Measurements from ENCODE around the gene CEP128.

CEP128 gene

DNA sequence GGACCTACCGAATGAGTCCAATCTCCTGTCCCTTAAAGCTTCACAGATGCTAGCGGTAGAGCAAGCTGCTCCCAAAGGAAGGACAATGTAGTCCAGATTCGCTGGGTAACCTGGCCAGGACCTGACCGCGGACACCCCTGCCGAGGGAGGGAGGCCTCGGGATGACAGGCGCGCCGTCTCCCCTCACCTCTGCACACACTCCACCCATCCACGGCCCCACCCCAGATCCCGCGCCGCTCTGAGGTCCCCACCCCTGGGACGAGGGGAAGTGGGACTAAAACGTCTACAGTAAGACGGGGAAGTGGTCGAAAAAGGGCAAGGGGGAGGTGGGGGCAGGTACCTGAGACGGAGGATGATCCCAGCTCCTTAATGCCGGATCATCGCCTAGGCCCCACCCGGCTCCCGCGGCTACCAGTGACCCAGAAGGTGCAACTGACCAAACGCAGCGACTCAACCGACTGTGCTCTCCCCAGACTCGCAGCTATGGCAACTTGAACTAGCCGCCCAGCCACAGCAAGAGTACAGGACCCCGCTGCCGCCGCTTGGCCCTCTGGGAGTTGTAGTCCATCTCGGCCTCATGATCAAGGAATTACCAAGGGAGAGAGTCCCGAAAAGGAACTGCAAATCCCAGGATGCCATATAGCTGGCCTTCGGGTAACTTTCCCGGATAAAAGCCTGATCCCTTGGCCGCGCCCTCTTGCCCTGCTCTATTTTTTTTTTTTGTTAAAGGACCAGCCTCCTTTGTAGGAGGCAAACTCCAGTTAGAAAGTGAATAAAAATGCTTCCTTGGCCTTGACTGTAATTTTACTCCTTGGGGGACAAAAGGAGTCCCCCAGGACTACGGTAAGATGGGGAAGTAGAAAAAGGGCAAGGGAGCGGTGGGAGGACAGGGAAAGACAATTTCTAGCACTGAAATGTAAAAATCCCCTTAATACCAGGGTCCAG lies at the start of gene CEP128:
CEP128 (minus strand) TSS at position 498 of the 945 bp plus-strand sequence.
- peak; percentile 87 for DNase-seq (ENCODE audit: low spot score)

DNA sequence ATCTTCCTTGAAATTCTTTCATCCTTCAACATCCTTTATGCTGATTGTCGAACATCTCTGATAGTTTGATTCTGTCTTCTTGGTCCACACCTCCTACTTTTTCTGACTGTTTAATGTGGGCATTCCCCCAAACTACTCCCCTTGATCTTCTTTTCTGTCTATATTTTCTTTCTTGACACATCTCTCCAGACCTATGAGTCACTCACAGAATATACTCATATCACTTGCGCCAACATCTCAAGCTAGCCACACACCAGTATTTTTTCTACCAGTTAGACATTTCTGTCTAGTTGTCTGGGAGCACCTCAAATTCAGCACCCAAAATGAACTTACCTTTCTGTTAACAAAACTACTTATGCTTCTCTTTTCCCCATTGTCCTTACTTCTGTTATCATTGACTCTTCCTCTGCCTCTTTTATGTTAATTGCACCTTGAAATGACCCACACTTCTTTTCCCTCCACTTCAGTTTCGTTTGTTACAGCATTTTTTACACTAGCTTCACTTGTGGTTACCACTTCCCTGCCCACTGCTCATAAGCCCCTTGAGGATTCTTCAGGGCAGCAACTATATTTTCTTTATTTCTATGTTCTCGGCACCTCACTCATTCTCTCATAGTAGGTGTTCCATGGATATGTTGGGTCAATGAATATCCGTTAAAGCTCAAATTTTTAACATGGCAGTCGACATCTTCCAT lies 47.3 kb upstream of the CEP128 start:
- DNase-seq (ENCODE audit: low spot score) = no peak

DNA sequence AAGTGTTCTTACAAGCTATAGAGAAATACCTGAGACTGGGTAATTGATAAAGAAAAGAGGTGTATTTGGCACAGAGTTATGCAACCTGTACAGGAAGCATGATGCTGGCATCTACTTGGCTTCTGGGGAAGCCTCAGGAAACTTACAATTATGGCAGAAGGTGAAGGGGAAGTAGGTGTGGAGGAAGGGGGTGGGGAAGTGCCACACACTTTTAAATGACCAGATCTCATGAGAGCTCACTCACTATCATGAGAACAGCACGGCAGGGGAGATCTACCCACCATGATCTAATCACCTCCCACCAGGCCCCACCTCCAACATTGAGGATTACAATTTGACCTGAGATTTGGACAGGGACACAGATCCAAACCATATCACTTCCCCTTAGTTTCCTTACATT lies 46.7 kb upstream of the CEP128 start:
- DNase-seq (ENCODE audit: low spot score) = no peak

DNA sequence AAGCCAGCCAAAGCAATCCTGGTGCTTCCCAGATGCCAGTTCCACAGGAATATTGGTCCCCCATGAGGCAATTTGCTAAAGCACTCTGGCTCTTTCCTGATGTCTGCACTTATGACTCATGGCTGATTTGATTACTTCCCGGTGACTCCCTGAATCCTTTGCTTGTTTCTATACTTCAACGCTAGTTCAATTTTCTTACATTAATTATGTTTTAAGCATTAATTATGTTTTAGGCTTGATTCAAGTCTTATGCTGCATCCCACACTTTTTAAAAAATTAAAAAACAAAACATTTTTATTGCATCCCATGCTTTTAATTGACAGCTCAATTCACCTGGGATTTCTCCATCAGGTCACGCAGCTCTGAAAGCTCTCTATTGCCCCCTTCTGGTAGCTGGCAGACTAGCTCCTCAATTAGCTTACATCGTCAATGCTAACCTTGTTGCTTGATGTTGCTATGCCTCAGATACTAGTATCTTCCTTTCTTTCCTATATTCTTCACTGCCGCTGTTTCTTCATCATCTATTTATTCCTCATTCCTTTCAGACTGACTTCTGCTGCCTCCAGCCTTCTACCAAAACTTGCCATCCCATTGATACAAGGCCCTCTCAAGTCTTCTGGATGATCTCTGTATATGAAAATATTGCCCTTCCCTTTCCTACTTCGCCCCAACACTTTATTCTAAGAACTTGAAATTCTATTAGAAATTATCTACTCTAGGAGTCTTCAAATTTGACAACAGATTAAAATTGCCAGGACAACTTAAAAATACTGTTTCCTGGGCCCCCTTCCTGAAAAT lies 45.9 kb upstream of the CEP128 start:
- DNase-seq (ENCODE audit: low spot score) = peak; percentile 68

DNA sequence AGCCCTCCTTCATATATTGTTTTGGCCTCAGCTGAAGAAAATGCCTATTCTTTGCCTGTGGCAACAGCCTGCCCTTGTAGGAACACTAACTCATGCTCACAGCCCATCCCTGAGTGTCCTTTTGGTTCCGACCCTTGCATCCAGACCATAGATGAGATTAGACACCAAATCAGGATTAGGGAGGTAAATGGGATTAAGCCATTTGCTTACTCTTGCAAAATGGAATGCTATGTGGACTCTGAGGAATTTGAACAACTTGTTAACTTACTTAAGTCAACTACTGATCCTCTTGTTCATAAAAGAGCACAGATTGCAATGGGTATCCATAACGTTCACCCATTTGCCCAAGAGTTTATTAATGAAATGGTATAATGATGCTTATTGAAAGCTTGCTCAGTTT lies 41.2 kb upstream of the CEP128 start:
- no peak for DNase-seq (ENCODE audit: low spot score)

DNA sequence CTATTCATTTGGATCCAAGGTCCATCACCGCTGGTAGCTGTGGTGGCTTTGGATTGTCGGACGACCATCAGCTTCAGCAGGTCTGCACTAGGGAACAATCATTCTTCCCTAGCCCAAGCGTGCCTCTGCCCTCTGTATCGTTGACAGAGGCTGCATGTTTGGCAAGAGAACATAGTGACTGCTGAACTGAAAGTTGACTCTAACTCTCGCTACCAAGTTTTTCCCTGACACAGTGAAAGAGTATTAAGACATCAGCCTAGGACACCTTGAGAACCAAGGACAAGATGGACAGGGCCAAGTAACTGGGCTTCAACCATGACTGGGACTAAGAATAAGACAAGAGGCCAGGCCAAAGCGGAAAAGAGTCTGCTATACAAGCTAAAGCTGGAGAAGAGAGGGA lies 40.1 kb upstream of the CEP128 start:
- DNase-seq (ENCODE audit: low spot score) = no peak

DNA sequence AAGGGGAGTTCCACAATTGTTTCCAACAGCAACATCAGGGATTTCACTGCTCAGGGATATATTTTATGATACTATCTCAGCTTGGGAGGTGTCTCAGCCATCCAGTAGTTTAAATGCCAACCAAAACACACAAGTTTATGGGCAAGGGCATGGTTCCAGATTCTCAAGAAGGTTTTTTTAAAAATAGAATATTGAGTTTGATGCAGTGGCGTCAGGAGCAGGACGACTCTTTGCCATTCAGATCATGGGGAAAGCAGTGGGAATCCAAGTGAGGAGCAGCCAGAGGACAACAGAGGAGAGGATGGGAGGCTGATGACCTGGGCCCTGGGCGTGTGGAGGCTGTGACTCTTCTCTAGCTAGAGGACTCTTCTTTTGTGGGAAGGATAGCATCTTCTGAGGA lies 39.6 kb upstream of the CEP128 start:
- no peak for DNase-seq (ENCODE audit: low spot score)

DNA sequence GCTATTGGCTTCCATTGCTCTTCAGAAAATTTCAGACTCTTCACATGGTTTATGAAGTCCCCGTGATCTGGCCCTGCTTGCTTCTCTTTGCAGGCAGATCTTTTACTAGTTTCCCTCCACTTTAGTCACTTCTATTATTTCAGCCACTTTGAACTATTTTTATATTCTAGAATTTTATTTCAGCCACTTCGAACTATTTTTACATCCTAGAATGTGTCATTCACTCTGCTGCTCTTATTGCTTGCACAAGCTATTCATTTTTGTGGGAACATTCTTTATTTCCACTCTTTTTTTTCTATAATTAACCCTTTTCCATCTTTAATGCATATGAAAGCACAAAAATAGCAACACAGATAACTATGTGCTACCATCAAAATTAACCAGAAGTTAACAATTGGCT lies 38.4 kb upstream of the CEP128 start:
- DNase-seq (ENCODE audit: low spot score) = no peak

DNA sequence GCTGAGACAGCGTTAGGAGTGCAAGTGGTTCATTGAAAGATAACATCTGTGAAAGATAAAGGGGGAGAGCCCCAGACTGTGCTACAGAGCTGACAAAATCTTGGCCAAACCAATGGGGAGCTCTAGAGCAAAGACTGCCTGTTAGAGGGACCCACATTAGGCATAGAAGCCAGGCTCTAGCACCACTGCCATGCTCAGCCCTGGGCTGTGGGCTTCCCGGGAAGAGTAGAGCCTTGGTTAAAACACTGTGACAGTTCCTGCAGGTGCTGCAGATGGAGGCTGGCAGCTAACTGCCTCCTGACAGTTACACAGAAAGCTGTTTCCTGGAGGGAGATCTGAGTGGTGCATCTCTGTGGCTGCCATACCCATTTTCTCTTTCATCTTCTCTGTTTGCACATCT lies 36.9 kb upstream of the CEP128 start:
- DNase-seq (ENCODE audit: low spot score) = no peak

DNA sequence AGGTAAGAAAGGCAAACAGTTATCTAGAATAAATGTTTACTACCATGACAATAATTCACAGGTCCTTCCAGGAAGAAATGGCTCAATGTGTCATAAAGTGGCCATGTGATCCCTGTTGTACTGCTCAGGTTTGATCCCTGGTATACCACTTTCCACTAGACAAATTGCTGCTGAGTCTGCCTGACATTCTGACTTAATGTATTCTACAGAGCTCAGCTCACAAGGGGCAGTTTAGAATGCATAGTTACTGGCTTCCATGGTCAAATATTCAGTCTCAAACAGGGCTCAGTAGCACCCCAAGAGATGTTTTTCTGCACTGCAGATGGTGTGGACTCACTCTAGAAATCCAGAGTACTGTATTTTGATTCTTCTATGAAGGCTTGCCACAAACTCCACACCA lies 35.7 kb upstream of the CEP128 start:
- no peak for DNase-seq (ENCODE audit: low spot score)

DNA sequence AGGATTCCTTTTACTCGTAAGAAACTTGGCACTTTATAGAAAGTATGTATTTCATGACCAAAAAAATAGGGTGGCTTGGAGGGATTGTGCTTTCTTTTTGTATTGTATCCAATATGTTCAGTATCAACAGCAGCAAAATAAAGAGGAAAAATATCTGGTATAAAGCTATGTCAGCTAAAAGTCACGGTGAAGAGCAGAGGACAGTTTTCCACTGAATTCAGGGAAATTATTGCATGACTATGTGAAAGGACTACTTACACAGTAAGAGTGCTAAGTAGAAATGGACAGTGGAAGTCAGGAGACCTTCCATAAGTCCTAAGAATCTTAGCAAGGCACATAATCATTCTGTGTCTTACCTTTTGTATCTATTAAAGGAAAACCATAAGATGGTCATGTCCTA lies 33.1 kb upstream of the CEP128 start:
- no peak for DNase-seq (ENCODE audit: low spot score)

DNA sequence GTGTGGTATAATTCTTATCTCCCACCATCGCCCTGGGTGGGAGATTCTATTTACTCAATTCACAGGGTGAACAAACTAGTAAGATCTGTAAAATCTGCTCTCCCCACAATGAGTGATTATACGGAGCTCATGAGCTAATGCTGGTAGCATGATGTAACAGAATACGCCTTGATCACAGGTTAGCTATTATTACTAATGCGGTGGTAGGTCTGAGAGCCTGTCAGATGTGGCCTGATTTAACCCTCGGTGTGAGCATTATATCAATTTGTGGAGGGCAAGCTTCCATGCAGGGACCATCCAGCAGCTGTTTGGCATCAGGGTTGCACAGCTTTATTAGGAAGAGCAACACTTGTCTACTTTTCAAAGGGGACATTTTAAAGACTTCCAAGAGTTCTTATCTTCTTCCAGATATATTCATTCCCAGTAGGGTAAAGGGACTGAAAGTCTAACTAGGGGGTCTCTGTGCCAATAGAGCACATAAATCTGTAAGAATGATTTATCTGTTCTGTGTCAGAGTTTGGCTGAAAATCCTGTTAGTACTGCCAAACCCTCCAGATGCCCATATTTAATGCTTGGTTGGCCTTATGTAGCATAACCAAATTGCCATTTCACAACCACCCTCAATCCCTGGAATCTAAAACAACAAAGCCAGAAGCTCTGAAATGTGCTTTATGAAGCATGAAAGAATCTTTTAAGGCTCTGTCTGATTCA lies 32.5 kb upstream of the CEP128 start:
- no peak for DNase-seq (ENCODE audit: low spot score)

DNA sequence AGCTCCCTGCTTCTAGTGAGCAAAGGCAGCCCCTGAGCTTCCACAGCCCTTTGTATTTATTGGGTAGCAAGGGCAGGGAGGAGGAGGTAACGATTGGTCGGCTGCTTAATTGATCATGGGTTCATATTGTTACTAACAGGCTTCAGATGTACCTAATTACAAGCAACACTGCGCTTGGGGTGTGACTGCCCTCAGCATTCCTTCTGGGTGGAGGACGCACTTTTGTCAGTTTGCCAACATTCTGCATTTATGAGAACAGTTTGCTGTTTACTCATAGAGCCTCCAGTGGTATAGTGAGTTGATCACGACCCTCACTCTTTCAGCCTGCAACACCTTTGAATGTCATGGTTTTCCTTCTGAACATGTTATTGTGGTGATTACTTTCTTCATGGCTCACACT lies 23.5 kb upstream of the CEP128 start:
- DNase-seq (ENCODE audit: low spot score) = no peak

DNA sequence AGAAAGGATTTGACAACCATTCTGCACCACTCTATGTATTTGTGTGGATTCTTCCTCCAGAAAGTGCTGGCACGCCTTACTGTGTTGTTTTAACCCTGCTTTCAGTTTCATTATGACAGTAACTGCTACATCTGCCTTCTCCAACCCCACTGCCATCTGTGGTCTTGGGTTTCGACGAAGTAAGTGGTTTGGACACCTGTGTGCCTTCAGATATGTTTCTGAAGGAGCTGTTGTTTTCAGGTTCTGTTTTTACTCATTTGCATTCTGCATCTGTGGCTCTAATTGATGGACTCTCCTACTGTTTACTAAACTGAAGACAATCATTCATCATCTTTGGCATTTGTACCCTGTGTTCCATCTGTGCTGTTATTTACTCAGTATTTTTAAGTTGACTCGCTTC lies 18.0 kb upstream of the CEP128 start:
- DNase-seq (ENCODE audit: low spot score) = peak; percentile 62

DNA sequence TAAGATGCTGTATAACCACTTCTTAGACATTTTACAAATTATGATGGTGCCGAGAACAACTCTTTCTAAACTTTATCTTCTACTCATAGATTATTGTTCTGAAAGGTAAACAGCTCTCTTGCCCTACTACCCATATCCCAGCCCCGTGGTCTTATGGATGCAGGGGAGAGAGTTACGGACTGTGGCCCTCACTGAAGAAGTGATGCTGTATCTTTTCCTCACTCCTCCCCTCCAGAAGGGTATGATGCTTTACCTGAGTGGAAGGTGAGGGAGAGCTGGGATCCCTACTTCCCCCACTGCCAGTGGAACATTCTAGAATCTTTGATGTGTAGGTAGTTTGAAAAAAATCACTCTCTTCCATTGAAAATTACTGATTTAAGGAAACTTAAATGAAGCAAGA lies 17.4 kb upstream of the CEP128 start:
- DNase-seq (ENCODE audit: low spot score) = no peak

DNA sequence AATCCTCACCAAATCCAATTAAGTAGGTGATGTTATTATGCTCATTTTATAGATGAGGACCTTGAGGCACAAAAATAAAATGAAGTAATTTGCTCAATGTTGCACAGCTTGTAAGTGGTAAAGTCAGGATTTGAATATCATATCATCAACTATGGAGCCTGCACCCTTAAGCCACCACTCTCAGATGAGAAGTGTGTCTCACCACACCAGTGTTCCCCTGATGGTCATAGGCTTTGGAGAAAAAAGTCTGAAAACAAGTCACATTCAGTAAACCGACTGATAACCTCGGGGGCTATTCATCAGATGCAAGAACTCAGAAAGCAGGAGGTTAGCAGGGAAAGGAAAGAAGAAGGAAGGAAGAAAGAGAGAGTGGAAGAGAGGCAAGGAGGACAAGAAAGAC lies 16.7 kb upstream of the CEP128 start:
- no peak for DNase-seq (ENCODE audit: low spot score)

DNA sequence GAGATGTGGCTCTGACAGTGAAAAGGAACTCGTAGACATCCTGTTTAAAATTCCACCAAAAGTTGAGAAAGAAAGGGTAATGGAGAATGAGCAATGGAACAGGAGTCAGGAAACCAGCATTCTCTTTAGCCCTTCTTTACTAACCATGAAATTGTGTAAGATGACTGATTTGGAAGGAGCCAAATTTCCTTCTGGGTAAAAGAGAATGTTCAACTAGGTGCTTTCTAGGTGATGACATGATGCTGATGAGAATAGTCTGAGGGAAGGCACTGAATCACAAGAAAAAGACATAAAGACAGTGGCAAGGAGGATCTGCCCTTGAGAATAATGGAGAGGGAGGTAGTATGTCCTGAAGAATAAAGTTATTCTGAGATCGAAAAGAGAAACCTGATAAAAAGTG lies 16.1 kb upstream of the CEP128 start:
- no peak for DNase-seq (ENCODE audit: low spot score)

DNA sequence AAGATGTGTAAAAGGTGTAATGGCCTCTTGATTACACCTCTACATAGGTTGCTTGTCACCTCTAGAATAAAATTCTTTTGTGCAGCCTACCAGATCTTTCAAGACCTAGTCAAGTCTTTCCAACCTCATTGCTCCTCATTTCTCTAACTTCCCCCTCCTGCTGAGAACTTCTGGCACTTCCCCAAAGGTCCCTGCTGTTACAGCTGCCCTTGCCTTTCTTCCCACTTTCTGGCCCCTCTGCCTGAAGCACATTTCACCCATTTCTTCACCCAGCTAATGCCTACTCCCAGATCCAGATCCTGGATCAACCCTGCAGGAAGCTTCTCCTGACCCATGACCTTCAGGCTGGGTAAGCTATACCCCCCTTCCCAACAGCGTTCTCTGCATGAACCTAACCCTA lies 15.4 kb upstream of the CEP128 start:
- no peak for DNase-seq (ENCODE audit: low spot score)

DNA sequence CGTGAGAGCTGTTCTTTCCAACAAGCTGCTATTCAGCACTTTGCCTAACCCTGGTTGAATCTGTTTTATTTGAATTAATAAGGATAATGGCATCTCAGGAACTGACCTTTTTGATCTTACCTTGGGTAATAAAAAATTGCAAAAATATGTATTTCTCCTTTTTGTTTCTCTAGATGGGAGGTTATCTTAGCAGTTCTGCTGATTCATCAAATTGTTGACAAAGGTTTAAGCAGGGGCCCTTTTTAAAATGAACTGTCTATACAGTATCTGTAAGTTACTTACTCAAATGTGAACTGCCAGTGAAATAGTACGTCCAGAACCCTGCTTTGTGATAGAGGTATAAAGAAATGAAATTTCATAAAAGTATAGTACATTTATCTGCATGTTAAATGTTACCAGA lies 14.6 kb upstream of the CEP128 start:
- no peak for DNase-seq (ENCODE audit: low spot score)

DNA sequence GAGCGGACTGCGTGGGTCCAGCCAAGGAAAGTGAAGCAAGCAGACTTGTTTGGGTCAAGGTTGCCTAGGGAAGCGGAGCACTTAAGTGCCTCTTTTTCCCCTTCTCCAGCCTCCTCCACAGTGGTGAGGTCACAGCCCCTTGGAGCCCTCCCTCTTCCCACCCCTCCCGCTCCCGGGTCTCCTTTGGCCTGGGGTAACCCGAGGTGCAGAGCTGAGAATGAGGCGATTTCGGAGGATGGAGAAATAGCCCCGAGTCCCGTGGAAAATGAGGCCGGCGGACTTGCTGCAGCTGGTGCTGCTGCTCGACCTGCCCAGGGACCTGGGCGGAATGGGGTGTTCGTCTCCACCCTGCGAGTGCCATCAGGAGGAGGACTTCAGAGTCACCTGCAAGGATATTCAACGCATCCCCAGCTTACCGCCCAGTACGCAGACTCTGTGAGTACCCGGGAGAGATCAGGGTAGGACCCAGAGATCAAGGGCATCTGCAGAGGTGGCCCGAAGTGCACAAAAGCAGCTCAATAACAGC lies 13.9 kb upstream of the CEP128 start, which contains the start of gene TSHR:
TSHR (plus strand) TSS at position 206 of the 526 bp plus-strand sequence; CDS start at position 266, 60 bp downstream.
- peak; percentile 4 for DNase-seq (ENCODE audit: low spot score)

DNA sequence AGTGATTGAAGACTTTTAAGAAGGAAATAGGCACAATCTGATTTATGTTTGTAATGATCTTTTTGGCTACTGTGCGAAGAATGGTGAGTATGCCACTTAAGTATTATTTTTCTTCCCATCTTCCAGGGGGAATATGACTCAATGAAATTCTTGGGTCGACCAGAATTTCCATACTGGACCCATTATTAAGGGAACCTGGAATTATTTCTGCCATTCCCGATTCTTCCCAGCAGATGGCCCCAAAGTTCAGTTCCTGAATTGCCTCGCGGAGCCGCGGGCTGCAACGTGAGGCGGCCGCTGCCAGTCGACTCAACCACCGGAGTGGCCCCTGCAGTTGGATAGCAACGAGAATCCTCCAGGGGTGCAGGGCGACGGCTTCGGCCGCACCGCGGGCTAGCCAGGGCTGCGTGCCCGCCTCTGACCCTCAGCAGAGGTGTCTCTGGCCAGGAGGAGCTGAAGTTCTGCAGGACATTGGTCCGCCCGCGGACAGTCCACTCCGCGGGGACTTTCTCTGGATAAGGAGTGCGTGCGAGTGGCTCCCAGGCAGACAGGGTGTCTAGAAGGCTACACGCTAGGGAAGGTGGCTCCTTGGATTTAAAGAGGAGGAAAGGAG lies 13.3 kb upstream of the CEP128 start:
- DNase-seq (ENCODE audit: low spot score) = peak; percentile 75

Measured in CD4-positive, alpha-beta T cell treated with Interleukin-6 at 100 ng/mL for 8 hours (primary cell).